ENCODE measurements around the gene KCNQ1OT1.

The KCNQ1OT1 gene

GRCh38 chr11:2742201-2742600, 42.4 kb upstream of the KCNQ1OT1 start:
- Histone ChIP-seq H3K9ac (ENCODE audit: low read depth, low read length) (no peak overlapping the region), H3K36me3 (ENCODE audit: insufficient read depth, low read depth, low read length) (no peaks in the 10 kb centered on the region), H3K4me3 (ENCODE audit: low read length) (no peak overlapping the region), H3K9me3 (ENCODE audit: insufficient read depth, low read depth, low read length) (no peaks in the 10 kb centered on the region), H3K27me3 (ENCODE audit: insufficient read depth, low read length) (peaks cover 40% of the 10 kb centered on the region; the same call in 1 of the 2 replicates), H3K27ac (ENCODE audit: low read length) (no peak overlapping the region), H3K4me1 (ENCODE audit: insufficient read depth, low read length) (no peaks in the 10 kb centered on the region)

GRCh38 chr11:2741377-2742131, 41.8 kb upstream of the KCNQ1OT1 start:
- Histone ChIP-seq H3K4me3 (ENCODE audit: low read length) (no peak overlapping the region), H3K27ac (ENCODE audit: low read length) (no peak overlapping the region), H3K9ac (ENCODE audit: low read depth, low read length) (no peak overlapping the region), H3K36me3 (ENCODE audit: insufficient read depth, low read depth, low read length) (no peaks in the 10 kb centered on the region), H3K4me1 (ENCODE audit: insufficient read depth, low read length) (no peaks in the 10 kb centered on the region), H3K27me3 (ENCODE audit: insufficient read depth, low read length) (peaks cover 36% of the 10 kb centered on the region; the same call in 1 of the 2 replicates), H3K9me3 (ENCODE audit: insufficient read depth, low read depth, low read length) (no peaks in the 10 kb centered on the region)

- Histone ChIP-seq H3K9me3 (ENCODE audit: insufficient read depth, low read depth, low read length) (no peaks in the 10 kb centered on the region), H3K27ac (ENCODE audit: low read length) (no peak overlapping the region), H3K9ac (ENCODE audit: low read depth, low read length) (no peak overlapping the region), H3K36me3 (ENCODE audit: insufficient read depth, low read depth, low read length) (no peaks in the 10 kb centered on the region), H3K4me3 (ENCODE audit: low read length) (no peak overlapping the region), H3K27me3 (ENCODE audit: insufficient read depth, low read length) (peaks cover 38% of the 10 kb centered on the region), H3K4me1 (ENCODE audit: insufficient read depth, low read length) (no peaks in the 10 kb centered on the region)
Measured at GRCh38 chr11:2741006-2741376, 41.2 kb upstream of the KCNQ1OT1 start.

DNA sequence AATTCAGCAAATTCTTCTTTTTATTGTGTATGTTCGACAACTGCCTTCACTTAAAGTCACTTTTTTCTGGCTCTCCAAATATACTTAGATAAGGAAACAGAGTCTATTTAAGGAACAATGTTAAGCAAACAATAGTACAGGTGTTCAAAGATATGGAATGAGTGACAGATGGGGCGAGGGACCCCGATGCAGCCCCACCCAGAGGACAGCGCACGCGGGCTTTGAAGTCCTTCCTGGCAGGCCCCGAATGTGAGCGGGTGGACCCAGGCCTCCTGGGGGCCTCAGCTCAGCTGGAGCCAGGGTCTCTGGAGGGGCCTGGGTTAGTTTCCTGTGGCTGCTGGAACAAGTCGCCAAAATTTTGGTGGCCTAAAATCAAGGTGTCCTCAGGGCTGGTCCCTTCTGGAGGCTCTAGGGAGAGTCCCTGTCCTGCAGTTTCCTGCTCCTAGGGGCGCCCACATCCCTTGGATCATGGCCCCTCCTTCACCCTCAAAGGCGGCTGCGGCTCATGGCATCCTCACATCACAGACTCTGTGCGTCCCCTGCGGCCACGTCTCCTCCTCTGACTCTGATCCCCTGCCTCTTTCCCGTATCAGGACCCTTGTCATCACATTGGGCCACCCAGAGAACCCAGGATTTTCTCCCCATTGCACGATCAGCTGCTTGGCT, 40.6 kb upstream of the KCNQ1OT1 start:
- H3K4me3 ChIP-seq (ENCODE audit: low read length), result no peak overlapping the region
- H3K9me3 ChIP-seq (ENCODE audit: insufficient read depth, low read depth, low read length), result no peaks in the 10 kb centered on the region
- H3K9ac ChIP-seq (ENCODE audit: low read depth, low read length), result no peak overlapping the region
- no peaks in the 10 kb centered on the region for H3K4me1 ChIP-seq (ENCODE audit: insufficient read depth, low read length)
- no peaks in the 10 kb centered on the region for H3K36me3 ChIP-seq (ENCODE audit: insufficient read depth, low read depth, low read length)
- H3K27me3 ChIP-seq (ENCODE audit: insufficient read depth, low read length), result peaks cover 43% of the 10 kb centered on the region
- H3K27ac ChIP-seq (ENCODE audit: low read length), result no peak overlapping the region

DNA sequence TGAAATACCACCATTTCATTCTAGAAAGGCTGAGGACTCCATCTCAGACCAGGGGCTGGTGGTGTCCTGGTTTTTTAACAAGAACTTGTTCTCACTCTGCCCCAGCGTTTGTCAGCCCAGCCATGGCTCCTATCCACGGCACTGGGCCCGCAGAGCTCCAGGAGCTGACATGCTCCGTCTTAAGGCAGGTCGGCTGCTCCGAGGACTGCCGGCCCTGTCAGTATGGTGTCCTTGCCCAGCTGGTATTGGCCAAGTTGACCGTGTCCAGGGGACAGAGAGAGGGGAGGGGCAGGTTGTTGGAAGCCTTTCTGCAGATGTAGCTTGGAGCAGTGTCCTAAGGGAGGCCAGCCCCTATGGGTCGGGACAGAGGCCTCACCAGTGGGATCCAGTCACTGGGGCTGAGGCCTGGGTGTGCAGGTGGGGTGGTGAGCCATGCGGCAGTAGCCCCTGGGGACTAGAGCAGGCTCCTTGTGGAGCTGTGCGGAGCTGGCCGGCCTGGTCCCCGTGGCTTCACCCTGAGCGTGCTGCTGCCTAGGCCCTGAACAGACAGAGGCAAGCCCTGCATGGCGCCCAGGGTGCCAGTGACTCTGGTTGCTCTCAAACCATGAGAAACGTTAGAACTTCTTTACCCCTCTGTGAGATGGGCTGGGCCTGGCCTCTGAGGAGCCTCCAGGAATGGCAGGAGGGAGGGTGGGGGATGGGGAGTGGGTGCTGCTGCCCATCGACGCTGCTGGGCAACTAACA, 39.9 kb upstream of the KCNQ1OT1 start:
- H3K4me1 ChIP-seq (ENCODE audit: insufficient read depth, low read length), result no peaks in the 10 kb centered on the region
- H3K9ac ChIP-seq (ENCODE audit: low read depth, low read length), result no peak overlapping the region
- no peaks in the 10 kb centered on the region for H3K9me3 ChIP-seq (ENCODE audit: insufficient read depth, low read depth, low read length)
- no peak overlapping the region for H3K4me3 ChIP-seq (ENCODE audit: low read length)
- no peaks in the 10 kb centered on the region for H3K36me3 ChIP-seq (ENCODE audit: insufficient read depth, low read depth, low read length)
- H3K27me3 ChIP-seq (ENCODE audit: insufficient read depth, low read length), result peaks cover 41% of the 10 kb centered on the region
- no peak overlapping the region for H3K27ac ChIP-seq (ENCODE audit: low read length)

DNA sequence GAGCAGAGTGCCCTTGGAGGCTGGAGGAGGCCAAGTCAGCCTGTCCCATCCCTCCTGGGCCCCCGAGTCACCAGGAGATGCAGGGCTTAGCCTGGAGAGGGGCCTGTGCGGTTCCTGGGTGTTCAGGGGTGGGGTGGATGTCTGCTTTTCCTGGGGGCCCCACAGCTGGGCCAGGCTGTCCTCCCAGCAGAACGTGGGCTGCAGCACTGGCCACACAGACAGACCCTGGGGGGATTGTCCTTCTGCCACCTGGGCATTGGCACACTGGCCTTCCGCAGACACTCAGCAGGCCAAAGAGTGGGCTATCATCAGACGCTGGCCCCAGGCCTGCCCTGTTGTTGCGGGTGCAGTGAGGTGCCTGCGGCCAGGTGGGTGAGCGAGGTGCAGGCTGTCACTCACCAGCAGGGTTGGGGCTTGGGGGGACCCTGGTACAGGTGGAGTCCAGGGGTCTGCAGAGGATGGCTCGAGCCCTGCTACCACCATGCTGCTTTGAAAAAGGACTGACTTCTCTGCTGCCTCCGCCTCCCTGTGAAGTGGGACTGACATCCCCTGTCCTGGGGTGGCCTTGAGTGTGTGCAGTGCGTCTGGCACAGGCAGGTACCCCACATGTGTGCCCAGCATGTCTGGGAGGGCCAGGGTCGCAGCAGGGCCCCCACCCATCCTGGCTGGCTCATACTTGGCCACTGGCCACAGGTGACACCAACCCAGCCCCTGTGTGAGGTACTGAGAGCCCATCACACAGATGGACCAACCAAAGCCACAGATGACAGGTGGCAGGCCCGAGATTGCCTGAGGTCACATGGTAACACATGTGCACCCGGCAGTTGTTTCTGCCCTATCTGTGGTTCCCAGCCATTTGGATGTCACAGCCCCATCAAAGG, 39.0 kb upstream of the KCNQ1OT1 start:
- Histone ChIP-seq H3K27ac (ENCODE audit: low read length) (no peak overlapping the region), H3K36me3 (ENCODE audit: insufficient read depth, low read depth, low read length) (no peaks in the 10 kb centered on the region), H3K9me3 (ENCODE audit: insufficient read depth, low read depth, low read length) (no peaks in the 10 kb centered on the region), H3K4me3 (ENCODE audit: low read length) (no peak overlapping the region), H3K27me3 (ENCODE audit: insufficient read depth, low read length) (peaks cover 37% of the 10 kb centered on the region), H3K4me1 (ENCODE audit: insufficient read depth, low read length) (no peaks in the 10 kb centered on the region), H3K9ac (ENCODE audit: low read depth, low read length) (no peak overlapping the region)

DNA sequence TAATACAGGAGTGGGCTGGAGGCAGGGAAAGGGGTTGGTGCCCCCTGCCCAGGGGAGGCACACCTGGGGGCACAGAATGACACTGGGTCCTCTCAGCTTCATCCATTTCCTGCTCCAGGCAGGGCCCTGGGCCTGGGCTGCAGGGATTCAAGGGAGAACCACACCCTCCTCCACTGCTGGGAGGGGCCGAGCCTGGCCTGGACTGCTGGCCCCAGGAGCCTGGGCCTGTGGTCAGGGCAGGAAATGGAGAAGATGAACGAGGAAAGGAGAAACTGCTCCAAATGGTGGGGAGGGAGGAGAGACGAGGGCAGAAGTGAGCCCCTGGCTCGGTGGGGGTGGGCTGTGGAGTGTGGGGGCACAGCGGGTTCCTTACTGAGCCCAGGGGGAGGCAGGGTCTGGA, 38.1 kb upstream of the KCNQ1OT1 start:
- no peak overlapping the region for H3K27ac ChIP-seq (ENCODE audit: low read length)
- no peaks in the 10 kb centered on the region for H3K4me1 ChIP-seq (ENCODE audit: insufficient read depth, low read length)
- H3K9ac ChIP-seq (ENCODE audit: low read depth, low read length), result no peak overlapping the region
- no peak overlapping the region for H3K4me3 ChIP-seq (ENCODE audit: low read length)
- H3K9me3 ChIP-seq (ENCODE audit: insufficient read depth, low read depth, low read length), result no peaks in the 10 kb centered on the region
- H3K27me3 ChIP-seq (ENCODE audit: insufficient read depth, low read length), result peaks cover 31% of the 10 kb centered on the region
- H3K36me3 ChIP-seq (ENCODE audit: insufficient read depth, low read depth, low read length), result no peaks in the 10 kb centered on the region

DNA sequence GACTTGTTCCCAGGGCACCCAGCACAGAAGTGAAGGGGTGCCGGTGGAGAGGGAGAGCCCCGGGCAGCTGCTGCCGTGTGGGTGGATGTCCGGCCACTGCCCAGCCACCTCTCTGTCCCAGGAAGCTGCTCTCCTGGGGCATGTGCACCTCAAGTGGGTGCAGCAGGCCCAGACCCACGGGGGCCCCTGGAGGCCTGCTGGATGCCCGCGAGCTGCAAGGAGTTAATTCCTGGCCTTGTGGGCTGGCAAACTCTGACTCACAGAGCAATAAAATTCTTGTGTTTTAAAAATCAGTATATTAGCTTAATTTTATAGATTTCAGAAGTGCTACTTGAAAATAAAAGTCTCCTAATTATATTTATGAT, 37.4 kb upstream of the KCNQ1OT1 start:
- H3K27me3 ChIP-seq (ENCODE audit: insufficient read depth, low read length), result peaks cover 24% of the 10 kb centered on the region
- no peaks in the 10 kb centered on the region for H3K36me3 ChIP-seq (ENCODE audit: insufficient read depth, low read depth, low read length)
- H3K27ac ChIP-seq (ENCODE audit: low read length), result no peak overlapping the region
- no peaks in the 10 kb centered on the region for H3K4me1 ChIP-seq (ENCODE audit: insufficient read depth, low read length)
- H3K4me3 ChIP-seq (ENCODE audit: low read length), result no peak overlapping the region
- no peaks in the 10 kb centered on the region for H3K9me3 ChIP-seq (ENCODE audit: insufficient read depth, low read depth, low read length)
- no peak overlapping the region for H3K9ac ChIP-seq (ENCODE audit: low read depth, low read length)

DNA sequence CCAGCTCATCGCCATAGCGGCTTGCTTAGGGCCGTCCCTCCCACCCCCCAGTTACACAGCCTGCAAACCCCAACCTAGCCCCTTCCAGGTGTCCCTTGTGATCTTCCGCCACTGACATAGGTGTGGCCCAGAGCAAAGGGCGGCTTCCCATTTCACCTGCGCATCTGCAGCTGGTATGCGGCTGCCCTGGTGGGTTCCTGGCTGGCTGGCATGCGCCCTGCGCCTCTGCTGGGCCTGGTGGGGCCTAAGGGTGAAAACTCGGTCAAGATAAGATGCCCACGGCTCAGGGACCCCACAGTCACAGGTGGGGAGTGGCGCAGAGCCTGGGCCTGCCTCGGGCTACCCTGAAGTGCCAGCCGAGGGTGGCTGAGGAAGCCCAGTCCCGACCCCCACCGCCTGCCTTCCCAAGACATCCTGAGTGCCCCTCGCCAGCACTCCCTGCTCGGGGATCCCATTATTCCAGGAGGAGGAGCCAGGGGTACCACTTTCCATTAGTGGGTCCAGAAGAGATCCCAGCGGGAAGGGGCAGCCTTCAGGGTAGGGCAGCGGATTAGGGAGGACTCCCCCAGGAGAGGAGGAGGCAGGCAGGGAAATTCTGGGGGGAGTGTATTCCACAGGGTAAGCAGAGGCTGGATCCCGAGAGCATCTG, 36.9 kb upstream of the KCNQ1OT1 start:
- H3K9me3 ChIP-seq (ENCODE audit: insufficient read depth, low read depth, low read length), result no peaks in the 10 kb centered on the region
- peaks cover 26% of the 10 kb centered on the region for H3K27me3 ChIP-seq (ENCODE audit: insufficient read depth, low read length)
- no peaks in the 10 kb centered on the region for H3K4me1 ChIP-seq (ENCODE audit: insufficient read depth, low read length)
- no peaks in the 10 kb centered on the region for H3K36me3 ChIP-seq (ENCODE audit: insufficient read depth, low read depth, low read length)
- H3K4me3 ChIP-seq (ENCODE audit: low read length), result no peak overlapping the region
- H3K9ac ChIP-seq (ENCODE audit: low read depth, low read length), result no peak overlapping the region
- H3K27ac ChIP-seq (ENCODE audit: low read length), result no peak overlapping the region

DNA sequence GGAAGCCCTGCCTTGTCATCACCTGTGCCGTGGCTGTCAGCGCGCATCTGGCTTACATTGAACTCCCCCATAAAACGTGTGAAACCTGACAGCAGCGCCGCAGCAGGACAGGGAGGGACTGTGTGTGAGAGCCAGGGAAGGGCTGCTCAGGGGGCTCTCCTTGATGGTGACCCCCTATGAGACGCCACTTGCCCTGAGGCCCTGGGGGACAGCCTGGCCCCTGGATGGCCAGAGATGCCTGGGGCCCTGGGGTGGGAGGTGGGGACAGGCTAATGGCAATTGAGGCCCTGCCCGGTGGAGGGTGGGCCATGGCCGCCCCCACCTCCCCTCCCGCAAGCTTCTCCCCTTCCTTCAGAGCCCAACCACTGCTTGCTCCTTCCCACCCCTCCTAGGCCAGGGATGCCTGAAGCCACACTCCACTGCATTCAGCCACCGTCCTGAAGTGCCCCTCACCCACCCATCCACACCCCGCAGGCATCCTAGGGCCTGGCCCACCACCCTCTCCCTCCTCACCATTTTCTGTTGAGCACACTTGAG, 35.3 kb upstream of the KCNQ1OT1 start:
- Histone ChIP-seq H3K4me3 (ENCODE audit: low read length) (no peak overlapping the region), H3K4me1 (ENCODE audit: insufficient read depth, low read length) (no peaks in the 10 kb centered on the region)

More for the DNA sequence above, 35.3 kb upstream of the KCNQ1OT1 start:
- H3K9me3 ChIP-seq (ENCODE audit: insufficient read depth, low read depth, low read length), result no peaks in the 10 kb centered on the region
- H3K27ac ChIP-seq (ENCODE audit: low read length), result no peak overlapping the region
- H3K9ac ChIP-seq (ENCODE audit: low read depth, low read length), result no peak overlapping the region
- H3K27me3 ChIP-seq (ENCODE audit: insufficient read depth, low read length), result peaks cover 41% of the 10 kb centered on the region
- H3K36me3 ChIP-seq (ENCODE audit: insufficient read depth, low read depth, low read length), result no peaks in the 10 kb centered on the region
